Panc1 (cell line): Measurements from ENCODE around the gene FAAP100. TPM values are rescaled to one million over a fixed set of nuclear protein-coding genes. Genes with fewer than 3 reads are reported as not detected.
A peak's percentile ranks its signal among the peaks of the same experiment; 100 is the strongest.

Source experiments
- ATAC-seq: fragments of 200-7000 bp; cut with Tn5 transposase; 2 replicates; pipeline ENCODE4 v1.9.1; 2020; ENCODE audit warnings: mild to moderate bottlenecking, moderate library complexity
- Bru-seq: library from RNA; stranded (reverse); fragments of 400-500 nt; gene quantifications from one replicate; lab custom pipeline; 2021; lab: Mats Ljungman, UMichigan
- BruChase-seq, 2 experiments: library from RNA; stranded (reverse); fragments of 400-500 nt; gene quantifications; one replicate each; lab custom pipeline; 2021; lab: Mats Ljungman, UMichigan
- BruUV-seq: library from RNA; stranded (reverse); fragments of 400-500 nt; replicated peaks from 2 replicates; lab custom pipeline; 2021; lab: Mats Ljungman, UMichigan
- CTCF ChIA-PET: fragments of 300-600 bp; sonication (Branson Sonifier 250); formaldehyde crosslinking; loops from one replicate; lab custom pipeline; 2022; ENCODE audit warnings: antibody characterized with exemption; lab: Charles Lee
- POLR2A ChIA-PET: fragments of 300-600 bp; sonication (Branson Sonifier 250); formaldehyde crosslinking; loops from one replicate; lab custom pipeline; 2022; ENCODE audit warnings: antibody characterized with exemption; lab: Charles Lee
- DNase-seq: peaks from one replicate; pipeline ENCODE4 v3.0.0-alpha.2; 2010; ENCODE audit warnings: low read depth, low spot score
- H3K27ac ChIP-seq: 2 replicates; pipeline ENCODE4 v1.5.1; 2011; ENCODE audit warnings: mild to moderate bottlenecking, low read length, inconsistent platforms
- H3K27me3 ChIP-seq: fragments of 200-500 bp; sonication (Bioruptor generic); 2 replicates; pipeline ENCODE4 v1.6.0; 2014; ENCODE audit warnings: low read length, inconsistent platforms; ENCODE audit not compliant: control insufficient read depth, insufficient read depth
- H3K36me3 ChIP-seq: fragments of 200-500 bp; sonication (Bioruptor generic); 2 replicates; pipeline ENCODE4 v1.5.1; 2014; ENCODE audit warnings: inconsistent platforms, mild to moderate bottlenecking, low read length, moderate library complexity; ENCODE audit not compliant: control insufficient read depth, insufficient read depth
- H3K4me1 ChIP-seq: 2 replicates; pipeline ENCODE4 v1.5.1; 2011; ENCODE audit warnings: inconsistent platforms, mild to moderate bottlenecking, low read length, moderate library complexity; ENCODE audit not compliant: control insufficient read depth, insufficient read depth
- H3K4me3 ChIP-seq, 2 experiments: 2 replicates each; pipeline ENCODE4 v1.5.1; 2011 to 2012; ENCODE audit warnings: low read depth in 2 of 2, low read length in 2 of 2, mild to moderate bottlenecking in 2 of 2, inconsistent platforms in 1 of 2, moderate library complexity in 1 of 2
- H3K9me3 ChIP-seq: fragments of 200-500 bp; sonication (Bioruptor generic); 2 replicates; pipeline ENCODE4 v1.5.1; 2014; ENCODE audit warnings: low read depth, mild to moderate bottlenecking, inconsistent platforms, low read length, moderate library complexity; ENCODE audit not compliant: control insufficient read depth, insufficient read depth
- POLR2AphosphoS5 ChIP-seq: IDR thresholded peaks from 2 replicates; pipeline ENCODE4 v1.6.1; 2012; ENCODE audit warnings: mild to moderate bottlenecking, low read depth, low read length, moderate library complexity
- SIN3A ChIP-seq: IDR thresholded peaks from 2 replicates; pipeline ENCODE4 v1.6.1; 2012; ENCODE audit warnings: low read depth, mild to moderate bottlenecking, low read length, moderate library complexity, borderline replicate concordance; ENCODE audit not compliant: insufficient read depth
- TCF7L2 ChIP-seq: IDR thresholded peaks from 2 replicates; pipeline ENCODE4 v1.6.1; 2011; ENCODE audit warnings: mild to moderate bottlenecking, low read depth, low read length, inconsistent platforms
- in situ Hi-C: cut with HindIII; loops from 2 replicates; pipeline ENCODE4 v1.10.0; 2016; ENCODE audit warnings: low sequenced_read_pairs, low pct_unique_long_range_greater_than_20kb
- intact Hi-C: fragments of 100-400 bp; cut with micrococcal nuclease; formaldehyde crosslinking; loops from one replicate; pipeline ENCODE4 v1.10.0; 2022; ENCODE audit not compliant: unreplicated experiment
- long read RNA-seq: library from polyadenylated mRNA; unstranded; transcript quantifications from one replicate; pipeline ENCODE4 v2.0.0, GENCODE V29; 2021; ENCODE audit not compliant: unreplicated experiment
- polyA plus RNA-seq: library from polyadenylated mRNA; unstranded; fragments of >200 nt; gene quantifications from one replicate; pipeline ENCODE4 v1.2.1, GENCODE V29; 2012; ENCODE audit warnings: missing spikeins; ENCODE audit not compliant: insufficient read length
- total RNA-seq: library from RNA; stranded (reverse); gene quantifications from one replicate; pipeline ENCODE4 v1.2.1, GENCODE V29; 2021; ENCODE audit not compliant: unreplicated experiment
- TF ChIP-seq, protein P1 (sequence below), 2 experiments: IDR thresholded peaks; 2 replicates each; pipeline ENCODE4 v1.6.1; 2011 to 2012; ENCODE audit warnings: low read depth in 2 of 2, control low read depth in 1 of 2, low read length in 1 of 2, mild to moderate bottlenecking in 1 of 2, moderate library complexity in 1 of 2; ENCODE audit not compliant: insufficient read depth in 1 of 2
- TF ChIP-seq, protein P2 (sequence below): fragments of 450-650 bp; IDR thresholded peaks from 2 replicates; pipeline ENCODE4 v1.5.1; 2017; ENCODE audit warnings: mild to moderate bottlenecking

Gene FAAP100, protein sequence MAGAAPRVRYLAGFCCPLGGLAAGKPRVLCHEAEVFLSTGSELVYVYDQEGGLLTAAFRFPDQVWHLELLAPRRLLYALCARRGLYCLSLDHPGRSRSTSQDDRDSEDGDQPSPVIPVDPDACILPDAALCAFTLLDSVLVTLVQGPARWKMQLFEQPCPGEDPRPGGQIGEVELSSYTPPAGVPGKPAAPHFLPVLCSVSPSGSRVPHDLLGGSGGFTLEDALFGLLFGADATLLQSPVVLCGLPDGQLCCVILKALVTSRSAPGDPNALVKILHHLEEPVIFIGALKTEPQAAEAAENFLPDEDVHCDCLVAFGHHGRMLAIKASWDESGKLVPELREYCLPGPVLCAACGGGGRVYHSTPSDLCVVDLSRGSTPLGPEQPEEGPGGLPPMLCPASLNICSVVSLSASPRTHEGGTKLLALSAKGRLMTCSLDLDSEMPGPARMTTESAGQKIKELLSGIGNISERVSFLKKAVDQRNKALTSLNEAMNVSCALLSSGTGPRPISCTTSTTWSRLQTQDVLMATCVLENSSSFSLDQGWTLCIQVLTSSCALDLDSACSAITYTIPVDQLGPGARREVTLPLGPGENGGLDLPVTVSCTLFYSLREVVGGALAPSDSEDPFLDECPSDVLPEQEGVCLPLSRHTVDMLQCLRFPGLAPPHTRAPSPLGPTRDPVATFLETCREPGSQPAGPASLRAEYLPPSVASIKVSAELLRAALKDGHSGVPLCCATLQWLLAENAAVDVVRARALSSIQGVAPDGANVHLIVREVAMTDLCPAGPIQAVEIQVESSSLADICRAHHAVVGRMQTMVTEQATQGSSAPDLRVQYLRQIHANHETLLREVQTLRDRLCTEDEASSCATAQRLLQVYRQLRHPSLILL
- total RNA-seq: 265 TPM
- 232 TPM for polyA plus RNA-seq
- Bru-seq, nascent RNA: percentile 95 among the genes with signal in this experiment
- BruChase-seq, experiment 1, labeled RNA remaining after a 2-hour chase: percentile 89 among the genes with signal in this experiment
- BruChase-seq, experiment 2, labeled RNA remaining after a 6-hour chase: percentile 92 among the genes with signal in this experiment
- long read RNA-seq, transcript FAAP100-202 (5 exons, 2,996 nt): major isoform, 203 of 389 reads
- long read RNA-seq, transcript FAAP100-201 (9 exons, 3,627 nt): minor isoform, 11 of 389 reads
- long read RNA-seq, partial matches to known transcripts: 86 of 389 reads
- long read RNA-seq, other reads (novel, unspliced or antisense): 85 of 389 reads

DNA sequence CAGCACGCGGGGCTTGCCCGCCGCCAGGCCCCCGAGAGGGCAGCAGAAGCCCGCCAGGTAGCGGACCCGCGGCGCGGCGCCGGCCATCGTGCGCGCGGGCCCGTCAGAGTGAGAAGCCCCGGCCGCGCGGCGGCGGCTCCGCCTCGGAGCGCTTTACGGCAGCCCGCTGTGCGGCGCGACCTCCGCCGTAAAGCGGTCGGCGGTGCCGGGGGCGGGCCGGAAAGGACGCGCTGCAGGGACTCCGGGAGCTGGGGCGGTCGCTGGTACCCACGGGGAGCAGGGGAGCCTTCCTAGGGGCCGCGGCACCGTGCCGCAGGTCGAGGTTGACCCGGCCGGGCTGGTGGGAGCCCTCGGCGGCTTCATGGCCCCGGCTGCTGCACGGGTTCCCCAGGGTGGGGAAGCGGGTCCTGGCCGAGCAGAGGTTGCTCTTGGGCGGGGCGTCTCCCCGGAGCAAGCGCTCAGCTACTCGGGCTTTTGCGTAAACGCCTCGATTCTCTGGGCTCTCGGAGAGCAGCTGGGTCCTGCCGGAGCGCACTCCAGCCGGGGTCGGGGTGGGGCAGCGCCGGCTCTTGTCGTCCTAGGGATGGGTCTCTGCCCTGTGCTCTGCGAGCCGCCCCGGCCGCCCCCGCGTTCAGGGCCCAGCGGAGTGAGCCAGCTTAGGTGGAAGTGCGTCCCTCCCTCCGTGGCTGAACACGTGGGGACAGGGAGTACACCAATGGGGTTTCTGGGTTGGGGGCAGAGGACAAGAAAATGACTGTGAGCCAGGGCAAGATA, at the start of gene FAAP100:
Gene FAAP100 (minus strand): TSS at position 110 of the 774 bp plus-strand sequence. CDS start 23 bp downstream, at position 87.
- peaks cover 5% of the 10 kb centered on the region; the same call in 1 of the 2 replicates for H3K36me3 ChIP-seq
- POLR2A ChIA-PET: interaction anchor here (0.6 to 1.1 kb wide), 2 partner anchors 9 to 11 kb away, joined by 3 to 6 read pairs; no protein-coding TSS in a partner anchor
- in situ Hi-C loops: no loop called here

More for the DNA sequence above, at the start of gene FAAP100:
- H3K4me1 ChIP-seq: peaks cover 54% of the 10 kb centered on the region
- peak within 1 kb of the TSS; percentile 100 for H3K27ac ChIP-seq
- ATAC-seq (peak; percentile 61), DNase-seq (no peak)
- peak within 1 kb of the TSS; percentile 84 to 91 for H3K4me3 ChIP-seq
- no peaks in the 10 kb centered on the region for H3K27me3 ChIP-seq
- CTCF ChIA-PET: no interaction called here
- H3K9me3 ChIP-seq: no peaks in the 10 kb centered on the region
- intact Hi-C loops: loop anchor here (2.0 kb wide), 1 partner anchor 14 kb away; no protein-coding TSS in a partner anchor
- BruUV-seq: TSS peak; percentile 51
- TF ChIP-seq, protein P1, sequence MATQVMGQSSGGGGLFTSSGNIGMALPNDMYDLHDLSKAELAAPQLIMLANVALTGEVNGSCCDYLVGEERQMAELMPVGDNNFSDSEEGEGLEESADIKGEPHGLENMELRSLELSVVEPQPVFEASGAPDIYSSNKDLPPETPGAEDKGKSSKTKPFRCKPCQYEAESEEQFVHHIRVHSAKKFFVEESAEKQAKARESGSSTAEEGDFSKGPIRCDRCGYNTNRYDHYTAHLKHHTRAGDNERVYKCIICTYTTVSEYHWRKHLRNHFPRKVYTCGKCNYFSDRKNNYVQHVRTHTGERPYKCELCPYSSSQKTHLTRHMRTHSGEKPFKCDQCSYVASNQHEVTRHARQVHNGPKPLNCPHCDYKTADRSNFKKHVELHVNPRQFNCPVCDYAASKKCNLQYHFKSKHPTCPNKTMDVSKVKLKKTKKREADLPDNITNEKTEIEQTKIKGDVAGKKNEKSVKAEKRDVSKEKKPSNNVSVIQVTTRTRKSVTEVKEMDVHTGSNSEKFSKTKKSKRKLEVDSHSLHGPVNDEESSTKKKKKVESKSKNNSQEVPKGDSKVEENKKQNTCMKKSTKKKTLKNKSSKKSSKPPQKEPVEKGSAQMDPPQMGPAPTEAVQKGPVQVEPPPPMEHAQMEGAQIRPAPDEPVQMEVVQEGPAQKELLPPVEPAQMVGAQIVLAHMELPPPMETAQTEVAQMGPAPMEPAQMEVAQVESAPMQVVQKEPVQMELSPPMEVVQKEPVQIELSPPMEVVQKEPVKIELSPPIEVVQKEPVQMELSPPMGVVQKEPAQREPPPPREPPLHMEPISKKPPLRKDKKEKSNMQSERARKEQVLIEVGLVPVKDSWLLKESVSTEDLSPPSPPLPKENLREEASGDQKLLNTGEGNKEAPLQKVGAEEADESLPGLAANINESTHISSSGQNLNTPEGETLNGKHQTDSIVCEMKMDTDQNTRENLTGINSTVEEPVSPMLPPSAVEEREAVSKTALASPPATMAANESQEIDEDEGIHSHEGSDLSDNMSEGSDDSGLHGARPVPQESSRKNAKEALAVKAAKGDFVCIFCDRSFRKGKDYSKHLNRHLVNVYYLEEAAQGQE (IDR thresholded peaks at IDR 0.05; ENCODE audit: insufficient read depth in 1 of 2, low read depth in 2 of 2, low read length in 1 of 2): no peak
- TF ChIP-seq POLR2AphosphoS5: peak; percentile 33
- TF ChIP-seq SIN3A: peak; percentile 79
- TF ChIP-seq, protein P2, sequence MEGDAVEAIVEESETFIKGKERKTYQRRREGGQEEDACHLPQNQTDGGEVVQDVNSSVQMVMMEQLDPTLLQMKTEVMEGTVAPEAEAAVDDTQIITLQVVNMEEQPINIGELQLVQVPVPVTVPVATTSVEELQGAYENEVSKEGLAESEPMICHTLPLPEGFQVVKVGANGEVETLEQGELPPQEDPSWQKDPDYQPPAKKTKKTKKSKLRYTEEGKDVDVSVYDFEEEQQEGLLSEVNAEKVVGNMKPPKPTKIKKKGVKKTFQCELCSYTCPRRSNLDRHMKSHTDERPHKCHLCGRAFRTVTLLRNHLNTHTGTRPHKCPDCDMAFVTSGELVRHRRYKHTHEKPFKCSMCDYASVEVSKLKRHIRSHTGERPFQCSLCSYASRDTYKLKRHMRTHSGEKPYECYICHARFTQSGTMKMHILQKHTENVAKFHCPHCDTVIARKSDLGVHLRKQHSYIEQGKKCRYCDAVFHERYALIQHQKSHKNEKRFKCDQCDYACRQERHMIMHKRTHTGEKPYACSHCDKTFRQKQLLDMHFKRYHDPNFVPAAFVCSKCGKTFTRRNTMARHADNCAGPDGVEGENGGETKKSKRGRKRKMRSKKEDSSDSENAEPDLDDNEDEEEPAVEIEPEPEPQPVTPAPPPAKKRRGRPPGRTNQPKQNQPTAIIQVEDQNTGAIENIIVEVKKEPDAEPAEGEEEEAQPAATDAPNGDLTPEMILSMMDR: no peak
- peak; percentile 21; the same call in 1 of the 2 replicates for TF ChIP-seq TCF7L2
